Measurements from ENCODE around the gene ANAPC5. TPM values are rescaled to one million over a fixed set of nuclear protein-coding genes. Genes with fewer than 3 reads are reported as not detected.

ANAPC5 gene
- total RNA-seq, 1 donor from 2014 or later: 79.7 TPM

- intact Hi-C loops (cut with DNase I): no loop called here
- TF ChIP-seq CTCF (IDR thresholded peaks at IDR 0.05): no peak
- H3K9me3 ChIP-seq: no peaks in the 10 kb centered on the region
- no peak overlapping the region for H3K27ac ChIP-seq
- ATAC-seq (no peak), DNase-seq (no peak)
- H3K27me3 ChIP-seq (ENCODE audit: low read depth): no peaks in the 10 kb centered on the region
- no peak overlapping the region for H3K4me3 ChIP-seq
- peaks cover 48% of the 10 kb centered on the region for H3K4me1 ChIP-seq
- H3K36me3 ChIP-seq: peaks cover 13% of the 10 kb centered on the region
Measured at GRCh38 chr12:121293603-121294002, 58.6 kb downstream of the ANAPC5 start.

- Histone ChIP-seq H3K4me1 (peaks cover 55% of the 10 kb centered on the region), H3K27ac (no peak overlapping the region), H3K4me3 (no peak overlapping the region), H3K36me3 (peaks cover 13% of the 10 kb centered on the region), H3K9me3 (no peaks in the 10 kb centered on the region), H3K27me3 (ENCODE audit: low read depth) (no peaks in the 10 kb centered on the region)
- DNase-seq (no peak), ATAC-seq (no peak)
- intact Hi-C loops (cut with DNase I): no loop called here
- TF ChIP-seq CTCF (IDR thresholded peaks at IDR 0.05): no peak
Measured at GRCh38 chr12:121290410-121290809, 61.8 kb downstream of the ANAPC5 start.

- H3K27ac ChIP-seq: peak overlapping the region; percentile 31
- no peak overlapping the region for H3K4me3 ChIP-seq
- no peaks in the 10 kb centered on the region for H3K27me3 ChIP-seq (ENCODE audit: low read depth)
- intact Hi-C loops (cut with DNase I): no loop called here
- ATAC-seq (no peak), DNase-seq (no peak)
- peaks cover 55% of the 10 kb centered on the region for H3K4me1 ChIP-seq
- peaks cover 13% of the 10 kb centered on the region for H3K36me3 ChIP-seq
- no peak for TF ChIP-seq CTCF (IDR thresholded peaks at IDR 0.05)
- no peaks in the 10 kb centered on the region for H3K9me3 ChIP-seq
Measured at GRCh38 chr12:121289962-121290361, 62.2 kb downstream of the ANAPC5 start.

GRCh38 chr12:121288986-121289385, 63.2 kb downstream of the ANAPC5 start:
- TF ChIP-seq CTCF (IDR thresholded peaks at IDR 0.05): no peak
- DNase-seq (no peak), ATAC-seq (no peak)
- H3K36me3 ChIP-seq: peaks cover 13% of the 10 kb centered on the region
- H3K4me3 ChIP-seq: no peak overlapping the region
- H3K9me3 ChIP-seq: no peaks in the 10 kb centered on the region
- peak overlapping the region; percentile 31 for H3K27ac ChIP-seq
- H3K27me3 ChIP-seq (ENCODE audit: low read depth): no peaks in the 10 kb centered on the region
- peaks cover 55% of the 10 kb centered on the region for H3K4me1 ChIP-seq
- intact Hi-C loops (cut with DNase I): no loop called here

- TF ChIP-seq CTCF (IDR thresholded peaks at IDR 0.05): no peak
- ATAC-seq: peak; percentile 48 to 52
- Histone ChIP-seq H3K4me3 (no peak overlapping the region), H3K36me3 (peaks cover 13% of the 10 kb centered on the region), H3K4me1 (peaks cover 57% of the 10 kb centered on the region), H3K27ac (peak overlapping the region; percentile 10), H3K9me3 (no peaks in the 10 kb centered on the region), H3K27me3 (ENCODE audit: low read depth) (no peaks in the 10 kb centered on the region)
- DNase-seq: peak; percentile 58
- intact Hi-C loops (cut with DNase I): no loop called here
Measured at GRCh38 chr12:121288158-121288845, 63.9 kb downstream of the ANAPC5 start.
